Tibial artery (tissue), 4 donors: Measurements from ENCODE around the gene ADRA2A.

Source experiments
- DNase-seq, 2 donors: peaks; one replicate each; pipeline ENCODE4 v3.0.0-alpha.2; 2019
- H3K27ac ChIP-seq, 2 donors: fragments of 200-600 bp; sonication (generic) in 1 of 2; 1 replicate in 1 of 2; 2 replicates in 1 of 2; pipeline ENCODE4 v1.5.1; 2018 to 2019; ENCODE audit warnings: mild to moderate bottlenecking in 1 of 2
- H3K27me3 ChIP-seq, 2 donors: fragments of 200-600 bp; sonication (generic) in 1 of 2; one replicate each; pipeline versions ENCODE4 v1.5.1 to v1.6.0; 2016 to 2019
- H3K36me3 ChIP-seq, 3 donors: fragments of 200-600 bp; sonication (generic) in 2 of 3; one replicate each; pipeline ENCODE4 v1.5.1; 2016 to 2019; ENCODE audit warnings: mild to moderate bottlenecking in 2 of 3
- H3K4me1 ChIP-seq, 4 donors: fragments of 200-600 bp; sonication (generic) in 2 of 4; 1 replicate in 3 of 4; 2 replicates in 1 of 4; pipeline ENCODE4 v1.5.1; 2016 to 2019
- H3K4me3 ChIP-seq, 2 donors: fragments of 200-600 bp; sonication (generic) in 1 of 2; 1 replicate in 1 of 2; 2 replicates in 1 of 2; pipeline ENCODE4 v1.5.1; 2018 to 2019; ENCODE audit warnings: mild to moderate bottlenecking in 2 of 2
- H3K9me3 ChIP-seq, 3 donors: fragments of 200-600 bp; sonication (generic) in 1 of 3; one replicate each; pipeline ENCODE4 v1.5.1; 2016 to 2019
- CTCF ChIP-seq, 2 experiments: fragments of 200-600 bp in 1 of 2; fragments of 450-650 bp in 1 of 2; IDR thresholded peaks; one replicate each; pipeline ENCODE4 v1.5.1; 2017 to 2019; ENCODE audit warnings: antibody characterized with exemption in 2 of 2, mild to moderate bottlenecking in 1 of 2, moderate library complexity in 1 of 2
- intact Hi-C: fragments of 100-400 bp; cut with DNase I; formaldehyde crosslinking; loops from one replicate; pipeline ENCODE4 v1.15.0; 2023; ENCODE audit warnings: low total_unique reads

The ADRA2A gene

GRCh38 chr10:111079781-111080180 is 3.0 kb downstream of the ADRA2A start:
- Histone ChIP-seq H3K27me3 (peaks cover 0 to 74% of the 10 kb centered on the region in 2 donors), H3K9me3 (no peaks in the 10 kb centered on the region), H3K4me3 (no peak overlapping the region), H3K27ac (no peak overlapping the region), H3K36me3 (no peaks in the 10 kb centered on the region), H3K4me1 (peaks cover 0 to 36% (median 29%) of the 10 kb centered on the region in 4 donors)
- DNase-seq, result no peak
- no peak for TF ChIP-seq CTCF (IDR thresholded peaks at IDR 0.05)
- intact Hi-C loops, result no loop called here

- peaks cover 0 to 69% of the 10 kb centered on the region in 2 donors for H3K27me3 ChIP-seq
Measured at GRCh38 chr10:111080224-111080623, 3.4 kb downstream of the ADRA2A start.

GRCh38 chr10:111081595-111081994 is 4.8 kb downstream of the ADRA2A start:
- intact Hi-C loops, result no loop called here
- Histone ChIP-seq H3K4me1 (peaks cover 0 to 24% (median 19%) of the 10 kb centered on the region in 4 donors), H3K27ac (no peak overlapping the region), H3K9me3 (no peaks in the 10 kb centered on the region), H3K27me3 (peaks cover 0 to 56% of the 10 kb centered on the region in 2 donors), H3K4me3 (no peak overlapping the region), H3K36me3 (no peaks in the 10 kb centered on the region)
- TF ChIP-seq CTCF (IDR thresholded peaks at IDR 0.05), result no peak
- no peak for DNase-seq

More at GRCh38 chr10:111080224-111080623, 3.4 kb downstream of the ADRA2A start:
- Histone ChIP-seq H3K4me3 (no peak overlapping the region), H3K36me3 (no peaks in the 10 kb centered on the region), H3K9me3 (no peaks in the 10 kb centered on the region), H3K4me1 (peaks cover 0 to 36% (median 29%) of the 10 kb centered on the region in 4 donors), H3K27ac (no peak overlapping the region)
- TF ChIP-seq CTCF (IDR thresholded peaks at IDR 0.05), result no peak
- intact Hi-C loops, result no loop called here
- no peak for DNase-seq

- no peak for DNase-seq
- no peak overlapping the region for H3K27ac ChIP-seq
- no peaks in the 10 kb centered on the region for H3K36me3 ChIP-seq
- intact Hi-C loops, result no loop called here
- H3K4me1 ChIP-seq, result peaks cover 0 to 17% (median 12%) of the 10 kb centered on the region in 4 donors
- H3K9me3 ChIP-seq, result no peaks in the 10 kb centered on the region
- H3K4me3 ChIP-seq, result no peak overlapping the region
- peaks cover 0 to 51% of the 10 kb centered on the region in 2 donors for H3K27me3 ChIP-seq
- no peak for TF ChIP-seq CTCF (IDR thresholded peaks at IDR 0.05)
Measured at GRCh38 chr10:111082102-111082975, 5.5 kb downstream of the ADRA2A start.

GRCh38 chr10:111083222-111084095 is 6.6 kb downstream of the ADRA2A start:
- intact Hi-C loops, result no loop called here
- DNase-seq, result no peak
- no peak overlapping the region for H3K27ac ChIP-seq
- H3K4me3 ChIP-seq, result no peak overlapping the region
- H3K9me3 ChIP-seq, result no peaks in the 10 kb centered on the region
- H3K36me3 ChIP-seq, result no peaks in the 10 kb centered on the region
- TF ChIP-seq CTCF (IDR thresholded peaks at IDR 0.05), result no peak
- peaks cover 0 to 40% of the 10 kb centered on the region in 2 donors for H3K27me3 ChIP-seq
- peaks cover 0 to 6% (median under 1%) of the 10 kb centered on the region in 4 donors for H3K4me1 ChIP-seq
